HCT116 (cell line): ENCODE measurements around the gene P2RX6. TPM values are rescaled to one million over a fixed set of nuclear protein-coding genes. Genes with fewer than 3 reads are reported as not detected.

Source experiments
- ATAC-seq: fragments of 200-7000 bp; cut with Tn5 transposase; 2 replicates; pipeline ENCODE4 v1.9.1; 2020; ENCODE audit warnings: mild to moderate bottlenecking, moderate library complexity
- BruUV-seq: library from RNA; stranded (reverse); fragments of 400-500 nt; replicated peaks from 2 replicates; lab custom pipeline; 2021; lab: Mats Ljungman, UMichigan
- CTCF ChIA-PET: fragments of 300-600 bp; sonication (Branson Sonifier 250); formaldehyde crosslinking; loops from one replicate; lab custom pipeline; 2021; ENCODE audit warnings: antibody characterized with exemption; lab: Charles Lee
- POLR2A ChIA-PET: fragments of 300-600, 350-600 bp; sonication (Branson Sonifier 250); formaldehyde crosslinking; loops from one replicate; lab custom pipeline; 2021; ENCODE audit warnings: antibody characterized with exemption; lab: Charles Lee
- RAD21 ChIA-PET, 2 experiments: fragments of 300-600 bp; sonication (Branson Sonifier 250); formaldehyde crosslinking; loops; one replicate each; lab custom pipeline; 2023; ENCODE audit warnings: low total read pairs in 2 of 2; ENCODE audit not compliant: uncharacterized antibody in 2 of 2, unreplicated experiment in 2 of 2, low non-redundant PET in 1 of 2; lab: Charles Lee
- DNase-seq: peaks from one replicate; pipeline ENCODE4 v3.0.0-alpha.2; 2010; ENCODE audit warnings: low read depth, low spot score
- H2AFZ ChIP-seq: fragments of 200-600 bp; shearing (Covaris generic), sonication (generic); 2 replicates; pipeline ENCODE4 v1.6.1; 2017; ENCODE audit warnings: low read depth, mixed run types, mixed read lengths, antibody characterized with exemption, low read length; ENCODE audit not compliant: poor library complexity, severe bottlenecking
- H3K27ac ChIP-seq: 2 replicates; pipeline ENCODE4 v1.5.1; 2012; ENCODE audit warnings: low read depth, low read length
- H3K27me3 ChIP-seq: fragments of 200-600 bp; sonication (generic); 2 replicates; pipeline ENCODE4 v1.6.1; 2016; ENCODE audit warnings: mixed run types, low read length, mixed read lengths; ENCODE audit not compliant: insufficient read depth
- H3K36me3 ChIP-seq, 2 experiments: fragments of 200-500 bp in 1 of 2; fragments of 200-600 bp in 1 of 2; sonication (Bioruptor generic) in 1 of 2; sonication (generic) in 1 of 2; 2 replicates each; pipeline versions ENCODE4 v1.5.1 to v1.6.1; 2014 to 2016; ENCODE audit warnings: low read length in 2 of 2, inconsistent platforms in 1 of 2, mixed read lengths in 1 of 2, mixed run types in 1 of 2; ENCODE audit not compliant: insufficient read depth in 2 of 2, control insufficient read depth in 1 of 2
- H3K4me1 ChIP-seq, 2 experiments: fragments of 200-600 bp in 1 of 2; sonication (generic) in 1 of 2; 2 replicates each; pipeline versions ENCODE4 v1.5.1 to v1.6.1; 2012 to 2017; ENCODE audit warnings: low read length in 2 of 2, inconsistent platforms in 1 of 2, mild to moderate bottlenecking in 1 of 2, mixed read lengths in 1 of 2, mixed run types in 1 of 2, moderate library complexity in 1 of 2; ENCODE audit not compliant: insufficient read depth in 2 of 2, control insufficient read depth in 1 of 2
- H3K4me2 ChIP-seq: fragments of 200-600 bp; sonication (generic); 2 replicates; pipeline ENCODE4 v1.6.1; 2017; ENCODE audit warnings: mixed run types, low read length, mixed read lengths
- H3K4me3 ChIP-seq, 2 experiments: fragments of 200-600 bp in 1 of 2; sonication (generic) in 1 of 2; replicated peaks in 1 of 2; 2 replicates each; pipeline ENCODE4 v1.5.1; 2011 to 2016; ENCODE audit warnings: low read length in 2 of 2, control low read depth in 1 of 2, low read depth in 1 of 2, mild to moderate bottlenecking in 1 of 2, mixed read lengths in 1 of 2, mixed run types in 1 of 2
- H3K79me2 ChIP-seq: fragments of 200-600 bp; sonication (generic); 2 replicates; pipeline ENCODE4 v1.6.1; 2017; ENCODE audit warnings: mild to moderate bottlenecking, mixed run types, low read length, moderate library complexity, mixed read lengths; ENCODE audit not compliant: insufficient read depth
- H3K9ac ChIP-seq: fragments of 200-600 bp; sonication (generic); 2 replicates; pipeline ENCODE4 v1.6.1; 2016; ENCODE audit warnings: low read length, mixed read lengths
- H3K9me2 ChIP-seq: fragments of 200-600 bp; sonication (generic), shearing (Covaris generic); 2 replicates; pipeline ENCODE4 v1.6.1; 2017; ENCODE audit warnings: mixed run types, mild to moderate bottlenecking, moderate library complexity; ENCODE audit not compliant: insufficient read depth
- H3K9me3 ChIP-seq, 2 experiments: fragments of 200-500 bp in 1 of 2; fragments of 200-600 bp in 1 of 2; sonication (Bioruptor generic) in 1 of 2; sonication (generic) in 1 of 2; 2 replicates each; pipeline ENCODE4 v1.6.1; 2014 to 2017; ENCODE audit warnings: low read length in 2 of 2, mixed read lengths in 2 of 2, inconsistent platforms in 1 of 2, low read depth in 1 of 2, mild to moderate bottlenecking in 1 of 2, mixed run types in 1 of 2, moderate library complexity in 1 of 2; ENCODE audit not compliant: control insufficient read depth in 1 of 2, insufficient read depth in 1 of 2
- H4K20me1 ChIP-seq: fragments of 200-600 bp; sonication (generic), shearing (Covaris generic); 2 replicates; pipeline ENCODE4 v1.6.1; 2017; ENCODE audit warnings: mixed run types, mild to moderate bottlenecking, moderate library complexity; ENCODE audit not compliant: insufficient read depth
- JUND ChIP-seq: IDR thresholded peaks from 2 replicates; pipeline ENCODE4 v1.6.1; 2012
- MAX ChIP-seq: IDR thresholded peaks from 2 replicates; pipeline ENCODE4 v1.6.1; 2012
- POLR2AphosphoS5 ChIP-seq: IDR thresholded peaks from 2 replicates; pipeline ENCODE4 v1.6.1; 2011; ENCODE audit warnings: mild to moderate bottlenecking, low read depth, low read length, moderate library complexity
- RAD21 ChIP-seq: IDR thresholded peaks from 2 replicates; pipeline ENCODE4 v1.6.1; 2012; ENCODE audit warnings: low read depth, mild to moderate bottlenecking
- REST ChIP-seq: IDR thresholded peaks from 2 replicates; pipeline ENCODE4 v1.6.1; 2012; ENCODE audit warnings: low read depth
- SRF ChIP-seq: IDR thresholded peaks from 2 replicates; pipeline ENCODE4 v1.6.1; 2012; ENCODE audit warnings: low read depth
- TCF7L2 ChIP-seq: IDR thresholded peaks from 2 replicates; pipeline ENCODE4 v1.7.0; 2011; ENCODE audit warnings: borderline replicate concordance, inconsistent platforms; ENCODE audit not compliant: insufficient read depth, insufficient read length; ENCODE audit errors: extremely low read depth
- YY1 ChIP-seq: IDR thresholded peaks from 2 replicates; pipeline ENCODE4 v1.6.1; 2011; ENCODE audit warnings: low read length, low read depth, moderate library complexity, mild to moderate bottlenecking; ENCODE audit not compliant: insufficient replicate concordance; ENCODE audit errors: extremely low read depth
- ZFX ChIP-seq: fragments of 450-650 bp; IDR thresholded peaks from 2 replicates; pipeline ENCODE4 v1.6.1; 2017
- intact Hi-C: fragments of 100-400 bp; cut with micrococcal nuclease; formaldehyde crosslinking; loops from 2 replicates; pipeline ENCODE4 v1.10.0; 2022
- total RNA-seq: library from RNA; stranded (reverse); gene quantifications from one replicate; pipeline ENCODE4 v1.2.1, GENCODE V29; 2021; ENCODE audit not compliant: unreplicated experiment

Gene P2RX6
- total RNA-seq, 1 experiment from 2014 or later = 0.20 TPM

DNA sequence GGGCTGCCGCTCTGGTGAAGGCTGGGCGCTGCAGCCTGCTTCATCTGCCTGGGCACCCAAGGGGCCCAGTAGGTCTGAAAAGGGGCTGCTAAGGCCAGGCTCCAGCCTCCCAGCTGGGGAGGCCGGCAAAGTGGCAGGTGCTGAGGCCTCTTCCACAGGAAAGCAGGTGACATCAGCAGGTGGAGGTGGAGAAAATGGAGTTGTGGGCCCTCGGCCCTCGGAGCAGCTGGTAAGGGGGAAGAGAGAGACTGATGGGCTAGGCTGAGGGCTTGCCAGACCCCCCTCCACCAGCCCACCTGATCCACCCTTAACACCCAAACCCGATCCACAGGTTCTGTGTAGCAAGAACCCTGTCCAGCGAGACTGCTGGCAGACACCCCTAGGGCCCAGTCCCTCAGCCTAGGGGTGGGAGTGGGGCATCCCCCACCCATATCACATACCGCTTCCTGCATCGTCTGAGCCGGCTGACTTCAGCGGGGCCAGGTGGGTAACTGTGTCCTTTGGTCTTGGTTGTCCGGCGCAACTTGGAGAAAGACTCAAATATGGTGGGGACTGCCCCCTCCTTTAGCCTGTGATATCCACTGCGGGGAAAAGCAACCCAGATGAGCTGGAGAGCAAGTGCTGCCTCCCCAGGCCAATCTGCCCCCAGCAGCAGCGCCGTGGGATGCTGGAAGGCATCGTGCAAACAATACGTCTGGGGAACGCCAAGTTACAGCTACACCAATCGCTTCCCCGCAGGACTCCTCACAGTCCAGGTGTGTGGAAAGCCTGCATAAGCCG, 14.6 kb upstream of the P2RX6 start:
- DNase-seq = no peak
- Histone ChIP-seq H3K4me1 (peaks cover 17 to 28% of the 10 kb centered on the region in 2 experiments), H3K36me3 (peaks cover 3 to 11% of the 10 kb centered on the region in 2 experiments; a peak in 3 of 4 replicates), H3K4me3 (peak overlapping the region; percentile 81 to 87), H3K27me3 (no peaks in the 10 kb centered on the region), H2AFZ (no peak overlapping the region), H3K4me2 (peak overlapping the region; percentile 86), H4K20me1 (no peaks in the 10 kb centered on the region), H3K9ac (peak overlapping the region; percentile 95), H3K79me2 (peaks cover 38% of the 10 kb centered on the region), H3K9me2 (no peaks in the 10 kb centered on the region), H3K27ac (peak overlapping the region; percentile 97), H3K9me3 (no peaks in the 10 kb centered on the region)
- TF ChIP-seq SRF = no peak
- TF ChIP-seq RAD21 = no peak
- no peak for TF ChIP-seq MAX
- no peak for TF ChIP-seq ZFX
- no peak for TF ChIP-seq TCF7L2
- no peak for TF ChIP-seq JUND
- TF ChIP-seq YY1 = no peak
- no peak for TF ChIP-seq POLR2AphosphoS5
- TF ChIP-seq REST = no peak
- CTCF ChIA-PET = interaction anchor here (1.2 kb wide), 1 partner anchor 115 kb away, joined by 3 read pairs; no protein-coding TSS in a partner anchor
- no TSS peak for BruUV-seq
- POLR2A ChIA-PET = no interaction called here
- no peak for ATAC-seq
- intact Hi-C loops = no loop called here
- RAD21 ChIA-PET = interaction anchor here in 1 of 2 experiments (0.6 kb wide), 1 partner anchor 13 kb away, joined by 3 read pairs; no protein-coding TSS in a partner anchor
